ENCODE results near the gene SLC35F5.

Gene SLC35F5

DNA sequence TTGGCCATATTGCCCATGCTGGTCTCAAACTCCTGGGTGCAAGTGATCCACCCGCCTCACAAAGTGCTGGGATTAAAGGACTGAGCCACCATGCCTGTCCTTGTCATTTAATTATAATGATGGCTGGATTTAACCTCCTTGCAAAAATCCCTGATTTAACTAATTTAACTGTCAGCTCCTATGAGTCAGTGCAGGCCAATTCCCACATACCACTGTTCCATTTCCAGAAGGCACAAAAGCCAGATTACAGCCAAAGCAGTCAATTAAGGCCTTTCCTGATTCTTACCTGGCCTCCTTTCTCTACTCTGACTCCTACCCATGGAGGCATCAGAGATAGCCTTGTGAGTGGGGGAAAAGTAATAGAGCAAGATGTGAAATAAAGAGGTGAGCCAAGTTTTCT is 12.3 kb upstream of the SLC35F5 start:
- no peak for TF ChIP-seq ZNF274 (IDR thresholded peaks at IDR 0.05; ENCODE audit: low read depth, low read length)
- no peak overlapping the region for H3K4me3 ChIP-seq (ENCODE audit: low read length)

DNA sequence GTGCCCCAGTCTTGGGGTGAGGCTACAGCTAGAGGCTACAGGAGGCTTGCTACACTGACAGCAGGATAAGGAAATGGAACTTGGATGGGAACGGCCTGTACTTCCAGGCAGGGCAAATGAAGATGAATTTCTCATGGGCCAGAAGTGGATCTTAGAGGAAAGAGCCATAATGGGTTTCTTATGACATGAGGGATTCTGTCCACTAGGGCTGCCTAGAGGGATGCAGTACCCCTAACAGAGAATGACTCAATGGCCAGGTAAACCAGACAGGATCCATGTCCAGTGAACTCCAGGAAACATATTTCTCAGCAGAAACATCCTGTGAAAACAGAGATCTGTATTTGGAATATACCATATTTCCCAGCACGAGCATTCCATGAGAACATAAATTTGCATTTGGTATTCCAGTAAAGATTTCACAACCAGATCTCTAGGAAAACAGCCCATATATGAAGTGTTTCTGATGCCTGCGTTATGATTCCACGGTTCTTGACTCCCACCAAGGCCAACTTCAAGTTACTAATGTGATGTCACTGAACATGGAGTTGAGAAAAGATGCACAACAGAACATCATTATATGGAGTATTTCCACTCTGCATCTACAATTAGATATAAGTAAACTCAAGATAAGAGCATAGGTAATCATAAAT is 11.5 kb upstream of the SLC35F5 start:
- no peak overlapping the region for H3K4me3 ChIP-seq (ENCODE audit: low read length)
- TF ChIP-seq ZNF274 (IDR thresholded peaks at IDR 0.05; ENCODE audit: low read depth, low read length), result no peak

DNA sequence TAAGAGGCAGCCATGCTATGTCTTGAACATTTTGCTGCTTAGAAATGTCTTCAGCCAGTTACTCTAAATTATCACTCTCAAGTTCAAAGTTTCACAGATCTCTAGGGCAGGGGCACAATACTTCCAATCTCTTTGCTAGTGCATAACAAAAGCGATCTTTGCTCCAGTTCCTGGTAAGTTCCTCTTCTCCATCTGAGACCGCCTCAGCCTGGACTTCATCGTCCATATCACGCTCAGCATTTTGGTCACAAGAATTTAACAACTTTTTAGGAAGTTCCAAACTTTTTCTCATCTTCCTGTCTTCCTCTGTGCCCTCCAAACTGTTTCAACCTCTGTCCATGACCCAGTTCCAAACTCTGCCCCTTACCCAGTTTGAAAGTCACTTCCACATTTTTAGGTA is 8.8 kb upstream of the SLC35F5 start:
- H3K4me3 ChIP-seq (ENCODE audit: low read length), result no peak overlapping the region
- TF ChIP-seq ZNF274 (IDR thresholded peaks at IDR 0.05; ENCODE audit: low read depth, low read length), result no peak

DNA sequence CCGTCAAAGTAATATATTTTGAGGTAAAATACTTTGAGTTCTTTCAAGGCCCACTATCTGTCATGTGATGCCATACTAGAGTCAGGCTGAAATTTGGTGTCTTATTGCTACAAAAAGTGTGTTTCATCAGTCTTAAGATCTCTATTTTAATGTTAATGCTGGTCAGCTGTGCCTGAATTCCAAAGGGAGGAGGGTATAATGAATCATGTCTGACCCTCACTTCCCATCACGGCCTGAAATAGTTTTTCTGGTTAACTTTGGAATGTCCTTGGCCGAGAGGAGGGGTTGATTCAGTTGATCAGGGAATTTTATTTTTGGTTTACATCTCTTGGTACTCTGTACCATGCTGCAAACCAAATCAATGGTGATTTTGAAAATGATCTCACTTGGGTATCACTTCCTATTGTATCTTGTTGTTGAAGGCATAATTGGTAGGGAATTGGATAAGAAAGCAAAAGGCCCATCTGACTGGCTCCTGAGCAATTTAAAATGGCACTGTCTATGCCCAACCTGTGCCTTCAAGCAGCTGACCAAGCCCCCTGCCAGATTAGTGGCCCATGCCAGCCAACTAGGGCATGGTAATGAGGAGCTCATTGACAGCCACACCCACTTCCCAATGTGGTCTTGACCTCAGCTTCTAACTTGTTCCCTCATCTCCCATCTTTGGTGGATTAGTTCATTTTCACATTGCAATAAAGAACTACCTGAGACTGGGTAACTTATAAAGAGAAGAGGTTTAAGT is 6.1 kb upstream of the SLC35F5 start:
- H3K4me3 ChIP-seq (ENCODE audit: low read length), result no peak overlapping the region
- no peak for TF ChIP-seq ZNF274 (IDR thresholded peaks at IDR 0.05; ENCODE audit: low read depth, low read length)

DNA sequence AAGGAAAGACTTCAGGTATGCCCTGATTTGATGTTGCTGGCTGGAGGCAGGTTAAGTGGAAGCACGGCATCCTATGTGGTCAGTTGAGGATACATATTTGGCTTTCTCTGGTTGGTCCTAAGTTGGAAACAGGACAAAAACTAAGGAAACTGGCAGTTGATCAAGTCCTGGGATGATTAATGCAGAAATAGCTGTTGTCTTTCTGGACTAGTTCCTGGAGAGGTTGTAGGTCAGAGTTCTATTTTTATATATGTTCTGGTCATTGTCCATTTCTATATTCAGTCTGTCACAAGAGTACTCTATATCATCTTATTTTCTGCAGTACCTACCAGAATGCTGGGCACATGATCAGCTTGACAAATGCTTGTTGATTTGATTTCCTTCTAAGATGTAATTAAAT is 4.0 kb upstream of the SLC35F5 start:
- TF ChIP-seq ZNF274 (IDR thresholded peaks at IDR 0.05; ENCODE audit: low read depth, low read length), result no peak
- H3K4me3 ChIP-seq (ENCODE audit: low read length), result no peak overlapping the region

DNA sequence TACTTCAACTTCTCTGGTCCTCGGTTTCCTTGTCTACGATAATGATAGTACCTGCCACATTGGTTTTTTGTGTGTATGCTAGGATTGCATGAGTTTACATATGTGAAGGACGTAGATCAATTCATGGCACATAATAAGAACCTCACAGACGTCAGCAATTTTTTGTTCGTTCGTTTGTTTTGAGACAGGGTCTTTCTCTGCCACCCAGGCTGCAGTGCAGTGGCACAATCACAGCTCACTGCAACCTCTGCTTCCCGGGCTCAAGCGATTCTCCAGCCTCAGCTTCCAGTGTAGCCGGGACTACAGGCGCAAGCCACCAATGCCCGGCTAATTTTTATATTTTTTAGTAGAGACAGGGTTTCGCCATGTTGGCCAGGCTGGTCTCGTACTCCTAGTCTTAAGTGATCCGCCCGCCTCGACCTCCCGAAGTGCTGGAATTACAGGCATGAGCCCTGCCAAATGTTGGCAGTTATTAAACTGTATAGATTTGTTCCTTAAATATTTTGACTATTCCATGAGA is 756 bp upstream of the SLC35F5 start:
- H3K4me3 ChIP-seq (ENCODE audit: low read length), result peak overlapping the region; percentile 70
- TF ChIP-seq ZNF274 (IDR thresholded peaks at IDR 0.05; ENCODE audit: low read depth, low read length), result no peak

DNA sequence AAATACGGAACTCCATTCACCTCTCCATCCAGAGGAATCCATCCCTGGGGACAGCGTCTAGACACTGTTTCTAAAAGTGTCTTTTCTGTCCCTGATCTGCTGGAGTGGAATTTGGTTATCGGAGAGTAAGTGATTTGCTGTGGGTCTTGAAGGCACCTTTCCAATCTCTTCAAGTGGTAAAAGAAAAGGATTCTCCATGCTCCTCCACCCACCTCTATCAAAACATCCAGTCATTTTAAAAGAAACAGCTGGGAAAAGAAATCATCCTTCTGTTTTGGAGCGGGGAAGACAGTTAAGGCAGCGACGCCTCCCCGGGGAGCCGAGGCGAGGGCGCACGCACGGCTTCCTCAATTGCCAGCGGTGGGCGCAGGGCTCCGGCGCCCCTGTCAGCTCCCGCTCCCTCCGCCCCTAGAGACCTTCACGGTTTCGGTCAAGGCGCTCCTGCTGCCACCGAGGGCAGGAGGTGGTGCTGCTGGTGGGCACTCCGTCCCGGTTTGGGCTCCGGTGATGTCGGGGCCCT is 547 bp downstream of the SLC35F5 start:
- peak overlapping the region; percentile 99 for H3K4me3 ChIP-seq (ENCODE audit: low read length)
- no peak for TF ChIP-seq ZNF274 (IDR thresholded peaks at IDR 0.05; ENCODE audit: low read depth, low read length)

DNA sequence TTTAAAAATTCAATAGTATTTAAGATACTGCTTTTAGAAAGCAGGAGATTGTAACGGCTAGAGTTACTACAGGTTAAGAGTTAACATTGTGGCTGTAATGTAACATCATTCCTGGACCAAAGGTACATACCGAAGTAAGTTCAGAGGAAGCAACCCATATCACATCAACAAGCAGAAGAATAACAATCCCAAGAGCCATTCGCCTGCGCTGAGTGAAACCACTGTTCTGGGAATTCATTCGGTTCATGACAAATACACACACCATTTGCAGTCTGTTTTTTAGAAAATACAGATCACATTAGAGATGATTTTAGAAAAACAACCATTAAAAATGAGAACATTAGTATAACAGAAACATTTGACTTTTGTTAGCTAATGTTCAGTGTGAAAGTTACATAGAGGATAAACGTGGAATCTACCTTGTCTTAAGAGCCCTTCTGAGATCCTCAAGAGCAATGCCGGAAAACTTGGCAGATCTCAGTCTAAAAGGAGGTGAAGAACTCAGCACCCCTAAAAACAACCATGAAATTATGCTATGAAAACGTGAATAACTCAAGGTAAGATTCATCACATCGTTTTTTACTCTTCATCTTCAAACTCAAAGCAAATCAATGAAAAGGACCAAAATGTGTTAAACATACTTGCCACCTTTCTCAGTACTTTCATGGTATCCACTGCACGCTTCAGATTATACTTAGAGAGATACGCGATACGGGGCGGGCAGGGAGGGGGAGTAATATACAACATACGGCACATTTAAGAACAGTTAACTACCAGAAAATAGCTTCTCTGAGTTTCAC is 1.2 kb downstream of the SLC35F5 start:
- H3K4me3 ChIP-seq (ENCODE audit: low read length), result peak overlapping the region; percentile 99
- no peak for TF ChIP-seq ZNF274 (IDR thresholded peaks at IDR 0.05; ENCODE audit: low read depth, low read length)

DNA sequence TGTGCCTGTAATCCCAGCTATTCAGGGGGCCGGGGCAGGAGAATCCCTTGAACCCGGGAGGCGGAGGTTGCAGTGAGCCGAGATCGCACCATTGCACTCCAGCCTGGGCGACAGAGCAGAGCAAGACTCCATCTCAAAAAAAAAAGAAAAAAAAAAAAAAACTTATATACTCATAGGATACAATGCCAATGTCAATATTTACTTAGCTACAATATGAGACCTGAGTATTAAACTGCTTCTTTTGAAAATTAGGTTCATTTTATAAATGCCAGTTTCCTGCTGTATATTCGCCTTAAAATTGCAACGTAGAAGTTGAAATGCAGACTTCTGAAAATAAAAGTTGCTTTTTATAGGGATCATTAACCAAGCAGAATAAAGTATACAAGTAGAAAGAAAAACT is 2.3 kb downstream of the SLC35F5 start:
- no peak for TF ChIP-seq ZNF274 (IDR thresholded peaks at IDR 0.05; ENCODE audit: low read depth, low read length)
- no peak overlapping the region for H3K4me3 ChIP-seq (ENCODE audit: low read length)

DNA sequence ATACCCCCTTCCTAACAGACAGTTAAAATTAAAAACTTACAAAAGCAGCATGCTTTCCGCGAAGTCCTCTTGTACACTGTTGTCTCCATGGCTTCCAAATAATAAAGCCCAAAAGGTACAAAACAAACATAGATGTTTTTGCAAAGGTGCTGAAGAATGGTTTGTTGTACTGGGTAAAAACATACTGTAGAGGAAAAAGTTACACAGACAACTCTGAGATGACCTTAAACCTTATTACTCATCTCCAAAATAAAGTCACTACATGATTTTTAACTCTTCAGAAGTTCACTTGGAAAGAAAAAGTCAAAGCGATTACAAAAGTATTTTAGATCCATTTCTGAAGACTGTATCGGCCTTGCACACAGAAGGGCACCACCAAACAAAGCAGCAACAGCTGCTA is 6.1 kb downstream of the SLC35F5 start:
- no peak for TF ChIP-seq ZNF274 (IDR thresholded peaks at IDR 0.05; ENCODE audit: low read depth, low read length)
- H3K4me3 ChIP-seq (ENCODE audit: low read length), result no peak overlapping the region

DNA sequence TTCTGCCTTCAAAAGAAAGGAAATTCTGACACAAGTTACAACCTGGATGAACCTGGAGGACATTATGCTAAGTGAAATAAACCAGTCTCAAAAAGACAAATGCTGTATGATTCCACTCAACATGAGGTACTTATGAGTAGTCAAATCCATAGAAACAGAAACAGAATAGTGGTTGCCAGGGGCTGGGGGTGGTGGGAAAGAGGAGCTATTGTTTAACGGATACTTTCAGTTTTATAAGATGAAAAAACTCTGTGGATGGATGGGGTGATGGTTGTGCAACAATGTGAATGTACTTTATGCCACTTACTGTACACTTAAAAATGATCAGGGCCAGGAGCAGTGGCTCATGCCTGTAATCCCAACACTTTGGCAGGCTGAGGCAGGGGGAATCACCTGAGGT is 15.4 kb downstream of the SLC35F5 start:
- TF ChIP-seq ZNF274 (IDR thresholded peaks at IDR 0.05; ENCODE audit: low read depth, low read length), result no peak
- H3K4me3 ChIP-seq (ENCODE audit: low read length), result no peak overlapping the region

DNA sequence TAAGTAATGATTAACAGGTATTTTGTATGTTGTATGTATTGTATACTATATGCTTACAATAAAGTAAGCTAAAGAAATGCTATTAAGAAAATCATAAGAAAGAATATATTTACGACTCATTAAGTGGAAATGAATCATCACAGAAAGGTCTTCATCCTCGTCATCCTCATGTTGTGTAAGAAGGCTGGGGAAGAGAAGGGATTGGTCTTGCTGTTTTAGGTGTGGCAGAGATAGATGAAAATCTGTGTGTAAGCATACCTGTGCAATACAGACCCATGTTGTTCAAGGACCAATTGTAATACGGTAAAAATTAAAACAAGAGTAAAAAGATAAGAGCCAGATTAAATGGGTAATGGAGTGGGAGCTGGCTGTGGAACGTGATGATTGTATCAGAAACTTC is 16.6 kb downstream of the SLC35F5 start:
- TF ChIP-seq ZNF274 (IDR thresholded peaks at IDR 0.05; ENCODE audit: low read depth, low read length), result no peak
- H3K4me3 ChIP-seq (ENCODE audit: low read length), result no peak overlapping the region

DNA sequence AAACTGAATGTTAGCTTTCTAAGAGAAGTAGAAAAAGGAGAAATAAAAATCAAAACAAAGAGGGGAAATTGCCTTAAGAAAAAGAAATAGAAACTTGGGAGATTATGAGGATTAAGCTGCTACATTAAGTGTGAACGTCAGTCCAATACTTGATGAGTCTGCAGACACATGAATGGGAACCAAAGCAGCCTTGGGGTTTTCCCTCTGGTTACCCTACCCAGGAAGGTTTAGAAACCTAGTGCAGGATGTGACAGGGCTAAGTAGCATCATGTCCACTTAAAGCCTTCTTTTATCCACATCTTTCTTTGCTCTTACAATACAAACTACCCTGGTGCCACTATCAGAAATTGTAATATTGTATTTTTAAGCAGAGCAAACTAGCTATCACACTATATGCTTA is 22.3 kb downstream of the SLC35F5 start:
- no peak for TF ChIP-seq ZNF274 (IDR thresholded peaks at IDR 0.05; ENCODE audit: low read depth, low read length)
- no peak overlapping the region for H3K4me3 ChIP-seq (ENCODE audit: low read length)

DNA sequence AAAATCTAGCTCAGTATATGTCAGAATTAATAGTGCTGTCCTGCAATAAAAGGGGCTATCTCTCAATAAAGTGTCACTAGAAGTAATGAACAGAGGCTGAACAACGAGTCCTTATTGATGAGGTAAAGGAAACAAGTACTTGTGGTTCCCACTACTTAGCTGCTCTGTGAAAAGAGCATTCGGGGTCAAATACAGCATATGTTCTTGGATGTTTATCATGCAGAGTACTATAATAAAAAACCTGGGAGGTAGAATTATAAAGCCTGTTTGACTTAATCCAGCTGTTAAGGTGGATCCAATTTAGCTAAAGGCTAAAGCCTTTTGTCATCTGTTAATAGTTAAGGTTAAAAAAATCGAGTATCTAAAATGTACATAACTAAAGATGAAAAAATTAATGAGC is 32.4 kb downstream of the SLC35F5 start:
- TF ChIP-seq ZNF274 (IDR thresholded peaks at IDR 0.05; ENCODE audit: low read depth, low read length), result no peak
- H3K4me3 ChIP-seq (ENCODE audit: low read length), result no peak overlapping the region
